HUES64 (cell line): Measurements from ENCODE around the gene SGTA.

Source experiments
- H3K27ac ChIP-seq: 2 replicates; pipeline ENCODE4 v1.7.0; 2013; ENCODE audit warnings: low read depth, low read length, inconsistent platforms
- H3K27me3 ChIP-seq: 2 replicates; pipeline ENCODE4 v1.6.1; 2013; ENCODE audit warnings: mild to moderate bottlenecking, low read length; ENCODE audit not compliant: insufficient read depth
- H3K36me3 ChIP-seq: 2 replicates; pipeline ENCODE4 v1.6.1; 2013; ENCODE audit warnings: mild to moderate bottlenecking, low read length; ENCODE audit not compliant: insufficient read depth
- H3K4me1 ChIP-seq: 2 replicates; pipeline ENCODE4 v1.6.1; 2013; ENCODE audit warnings: mild to moderate bottlenecking, low read length, moderate library complexity; ENCODE audit not compliant: insufficient read depth
- H3K4me3 ChIP-seq: 2 replicates; pipeline ENCODE4 v1.5.1; 2013; ENCODE audit warnings: mild to moderate bottlenecking, low read length, moderate library complexity
- H3K9ac ChIP-seq: 2 replicates; pipeline ENCODE4 v1.6.1; 2013; ENCODE audit warnings: mild to moderate bottlenecking, low read depth, low read length
- H3K9me3 ChIP-seq: 2 replicates; pipeline ENCODE4 v1.6.1; 2013; ENCODE audit warnings: low read depth, low read length; ENCODE audit not compliant: insufficient read depth
- WGBS: fragments of 150-250, 120-280 bp; methylation state at CpG from one replicate; pipeline ENCODE4 v1.1.7; 2013; ENCODE audit warnings: missing lambda C conversion rate; 5-methylcytosine and 5-hydroxymethylcytosine counted together

The SGTA gene

DNA sequence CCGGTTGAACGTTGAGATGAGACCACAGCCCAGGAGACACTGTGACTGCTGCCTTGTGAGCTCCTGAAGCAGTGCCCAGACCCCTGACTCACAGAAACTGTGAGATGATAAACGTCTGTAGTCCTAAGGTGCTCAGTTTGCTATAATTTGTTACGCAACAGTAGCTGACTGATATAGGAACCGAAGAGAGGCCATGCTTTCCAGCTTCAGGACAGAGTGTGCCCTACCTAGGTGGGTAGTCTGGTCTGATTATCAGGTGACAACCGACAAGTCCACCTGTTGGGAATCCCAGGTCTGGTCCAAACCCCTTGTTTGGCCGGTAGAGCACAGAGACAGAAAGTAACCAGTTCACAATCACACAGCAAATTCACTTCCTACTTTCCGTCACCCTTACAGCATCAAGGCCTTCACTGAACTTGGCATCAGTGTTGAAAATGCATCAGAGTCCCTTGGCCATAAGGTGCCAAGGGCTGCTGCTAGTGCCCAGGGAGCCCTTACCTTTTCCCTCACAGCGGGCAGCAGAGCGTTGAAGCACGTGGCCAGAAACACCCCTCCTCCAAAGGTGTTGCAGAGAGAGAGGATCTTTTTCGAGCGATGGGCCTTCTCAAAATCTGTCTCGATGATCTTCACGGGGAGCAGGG lies 46.4 kb downstream of the SGTA start:
- 0 out of 2 replicates have a peak, but pooled peaks cover 4% of the 10 kb centered on the region for H3K27me3 ChIP-seq
- H3K9ac ChIP-seq: no peak overlapping the region
- peaks cover 32% of the 10 kb centered on the region for H3K36me3 ChIP-seq
- no peaks in the 10 kb centered on the region for H3K4me1 ChIP-seq
- 0 out of 2 replicates have a peak, but pooled peaks cover 6% of the 10 kb centered on the region for H3K9me3 ChIP-seq
- no peak overlapping the region for H3K4me3 ChIP-seq
- H3K27ac ChIP-seq: no peak overlapping the region
- WGBS: 94% methylated on average over 15 of the region's 15 CpGs

DNA sequence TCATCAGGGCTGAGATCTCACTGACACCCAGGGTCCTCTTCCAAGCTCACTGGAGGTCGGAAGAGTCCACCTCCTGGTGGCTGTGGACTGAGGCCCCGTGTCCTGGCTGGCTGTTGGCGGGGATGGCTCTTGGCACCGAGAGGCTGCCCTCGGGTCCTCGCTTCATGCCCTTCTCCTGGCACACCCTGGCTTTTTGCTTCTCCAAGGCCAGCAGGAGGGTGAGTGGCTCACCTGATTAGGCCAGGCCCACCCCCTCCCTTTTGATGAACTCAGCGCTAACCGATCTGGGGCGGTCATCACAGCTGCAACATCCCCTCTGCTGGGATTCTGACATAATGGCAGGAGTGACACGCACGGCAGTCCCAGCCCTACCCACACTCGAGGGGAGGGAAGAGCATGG lies 47.7 kb downstream of the SGTA start:
- 96% methylated on average over 12 of the region's 12 CpGs for WGBS
- no peaks in the 10 kb centered on the region for H3K4me1 ChIP-seq
- peaks cover 32% of the 10 kb centered on the region for H3K36me3 ChIP-seq
- H3K27me3 ChIP-seq: no peaks in the 10 kb centered on the region
- H3K9ac ChIP-seq: no peak overlapping the region
- H3K27ac ChIP-seq: no peak overlapping the region
- no peak overlapping the region for H3K4me3 ChIP-seq
- 0 out of 2 replicates have a peak, but pooled peaks cover 6% of the 10 kb centered on the region for H3K9me3 ChIP-seq

DNA sequence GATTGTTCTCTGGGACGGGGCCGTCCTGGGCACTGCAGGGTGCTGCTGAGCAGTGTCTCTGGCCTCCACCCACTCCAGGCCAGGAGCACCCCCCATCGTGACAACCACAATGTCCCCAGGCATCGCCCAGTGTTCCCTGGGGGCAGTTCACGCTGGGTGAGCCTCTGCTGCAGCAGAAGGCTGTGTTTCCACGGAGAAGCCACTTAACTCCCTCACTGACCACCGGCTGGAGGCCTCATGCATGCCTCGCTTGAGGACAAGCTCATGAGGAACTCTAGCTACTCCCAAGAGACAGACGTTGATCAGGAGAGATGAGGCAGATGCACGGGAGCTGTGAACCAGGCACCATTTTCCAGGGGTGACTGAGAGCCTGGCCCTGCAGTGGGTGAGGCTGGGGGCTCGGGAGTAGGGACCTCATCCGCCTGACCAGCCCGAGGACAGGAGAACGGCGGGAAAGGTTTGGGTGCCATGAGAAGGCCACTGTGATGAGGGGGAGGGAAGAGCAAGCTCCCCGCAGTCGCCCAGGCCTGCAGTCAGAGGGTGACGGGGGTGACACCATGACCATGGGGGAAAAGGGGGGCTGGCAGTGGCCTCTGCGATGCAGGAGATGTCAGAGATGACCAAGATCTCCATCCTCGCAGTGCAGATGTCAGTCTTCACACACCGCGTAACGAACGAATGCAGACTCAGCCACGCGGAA lies 48.3 kb downstream of the SGTA start:
- Histone ChIP-seq H3K27me3 (no peaks in the 10 kb centered on the region), H3K36me3 (peaks cover 32% of the 10 kb centered on the region), H3K4me3 (no peak overlapping the region), H3K4me1 (no peaks in the 10 kb centered on the region), H3K27ac (no peak overlapping the region), H3K9ac (no peak overlapping the region), H3K9me3 (0 out of 2 replicates have a peak, but pooled peaks cover 6% of the 10 kb centered on the region)
- WGBS: 94% methylated on average over 26 of the region's 26 CpGs

DNA sequence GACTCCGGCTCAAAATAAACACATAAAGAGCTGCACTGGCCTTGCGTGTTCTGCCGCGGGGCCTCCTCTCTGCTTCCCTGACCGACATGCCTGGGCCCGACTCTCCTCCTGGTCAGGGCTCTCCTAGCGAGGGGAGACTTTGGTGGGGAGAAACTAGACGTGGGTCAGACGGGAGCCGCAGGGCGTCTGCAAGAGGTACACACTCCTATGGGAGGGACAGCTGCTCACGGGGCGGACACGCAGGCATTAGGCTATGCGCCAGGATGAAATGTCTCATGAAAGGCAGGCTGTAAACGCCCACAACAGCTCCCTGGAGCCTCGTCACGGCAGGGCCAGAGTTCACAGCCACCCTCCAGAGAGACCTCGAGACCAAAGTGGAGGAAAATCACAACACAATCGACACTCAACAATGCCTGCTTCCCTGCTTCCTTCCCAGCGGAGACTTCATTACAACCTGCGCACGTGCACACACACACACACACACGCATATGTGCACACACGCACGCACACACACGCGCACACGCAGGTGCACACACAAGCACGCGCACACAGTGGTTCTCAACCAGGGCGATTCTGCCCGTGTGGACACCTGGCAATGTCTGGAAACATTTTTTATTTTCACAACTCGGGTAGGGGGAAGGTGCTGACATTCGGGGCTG lies 49.0 kb downstream of the SGTA start:
- H3K4me1 ChIP-seq: no peaks in the 10 kb centered on the region
- H3K9me3 ChIP-seq: 0 out of 2 replicates have a peak, but pooled peaks cover 6% of the 10 kb centered on the region
- 95% methylated on average over 35 of the region's 35 CpGs for WGBS

DNA sequence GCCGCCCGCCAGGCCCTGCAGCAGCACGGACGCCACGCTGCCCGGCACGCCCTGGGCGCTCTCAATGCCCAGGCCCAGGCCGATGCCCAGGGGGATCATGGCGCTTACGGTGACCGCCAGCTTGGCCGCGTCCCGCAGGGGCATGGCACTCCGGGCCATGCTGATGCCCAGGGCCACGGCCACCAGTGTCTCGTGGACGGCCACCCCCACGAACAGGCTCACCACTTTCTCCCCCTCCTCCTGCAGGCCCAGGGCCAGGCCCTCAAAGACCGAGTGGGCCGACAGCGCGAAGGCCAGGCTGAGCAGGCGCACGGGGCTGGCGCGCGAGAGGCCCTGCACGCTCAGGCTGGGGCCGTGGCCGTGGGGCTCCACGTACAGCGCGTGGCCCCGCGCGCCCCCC lies 50.2 kb downstream of the SGTA start:
- Histone ChIP-seq H3K4me3 (no peak overlapping the region), H3K9me3 (0 out of 2 replicates have a peak, but pooled peaks cover 6% of the 10 kb centered on the region), H3K36me3 (peaks cover 32% of the 10 kb centered on the region), H3K27ac (no peak overlapping the region), H3K4me1 (no peaks in the 10 kb centered on the region), H3K27me3 (no peaks in the 10 kb centered on the region), H3K9ac (no peak overlapping the region)
- 97% methylated on average over 38 of the region's 38 CpGs for WGBS

More for the DNA sequence above, 49.0 kb downstream of the SGTA start:
- no peaks in the 10 kb centered on the region for H3K27me3 ChIP-seq
- peaks cover 32% of the 10 kb centered on the region for H3K36me3 ChIP-seq
- no peak overlapping the region for H3K4me3 ChIP-seq
- no peak overlapping the region for H3K9ac ChIP-seq
- H3K27ac ChIP-seq: no peak overlapping the region

DNA sequence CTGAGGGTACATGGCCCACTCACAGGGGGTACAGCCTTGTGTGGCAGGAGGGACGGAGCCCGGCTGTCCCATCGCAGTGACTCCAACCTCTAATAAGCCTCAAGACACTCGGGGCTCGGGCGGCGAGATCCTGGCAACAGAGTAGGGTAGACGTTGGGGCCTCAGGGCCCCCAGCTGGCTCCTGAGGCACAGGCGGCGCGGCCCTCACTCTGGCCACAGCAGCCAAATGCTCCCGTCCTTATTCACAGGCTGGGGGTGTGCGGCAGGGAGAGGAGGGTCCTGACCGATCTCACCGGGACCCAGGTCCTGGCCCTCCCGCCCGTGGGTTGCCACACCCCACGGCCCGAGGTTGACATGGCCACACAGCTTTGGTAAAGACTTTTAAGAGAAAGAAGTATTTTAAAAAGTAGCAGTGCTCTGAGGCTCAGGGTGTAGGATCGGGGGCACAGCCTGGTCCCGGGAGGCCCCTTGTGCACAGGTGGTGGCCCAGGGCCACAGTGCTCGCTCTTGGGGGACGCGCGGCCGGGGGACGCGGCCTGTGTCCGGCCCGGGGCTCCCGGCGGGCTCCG lies 50.8 kb downstream of the SGTA start:
- H3K4me3 ChIP-seq: no peak overlapping the region
- H3K27ac ChIP-seq: no peak overlapping the region
- 0 out of 2 replicates have a peak, but pooled peaks cover under 1% of the 10 kb centered on the region for H3K27me3 ChIP-seq
- H3K9me3 ChIP-seq: 0 out of 2 replicates have a peak, but pooled peaks cover 6% of the 10 kb centered on the region
- no peak overlapping the region for H3K9ac ChIP-seq
- H3K36me3 ChIP-seq: peaks cover 31% of the 10 kb centered on the region
- 96% methylated on average over 33 of the region's 33 CpGs for WGBS
- H3K4me1 ChIP-seq: no peaks in the 10 kb centered on the region

DNA sequence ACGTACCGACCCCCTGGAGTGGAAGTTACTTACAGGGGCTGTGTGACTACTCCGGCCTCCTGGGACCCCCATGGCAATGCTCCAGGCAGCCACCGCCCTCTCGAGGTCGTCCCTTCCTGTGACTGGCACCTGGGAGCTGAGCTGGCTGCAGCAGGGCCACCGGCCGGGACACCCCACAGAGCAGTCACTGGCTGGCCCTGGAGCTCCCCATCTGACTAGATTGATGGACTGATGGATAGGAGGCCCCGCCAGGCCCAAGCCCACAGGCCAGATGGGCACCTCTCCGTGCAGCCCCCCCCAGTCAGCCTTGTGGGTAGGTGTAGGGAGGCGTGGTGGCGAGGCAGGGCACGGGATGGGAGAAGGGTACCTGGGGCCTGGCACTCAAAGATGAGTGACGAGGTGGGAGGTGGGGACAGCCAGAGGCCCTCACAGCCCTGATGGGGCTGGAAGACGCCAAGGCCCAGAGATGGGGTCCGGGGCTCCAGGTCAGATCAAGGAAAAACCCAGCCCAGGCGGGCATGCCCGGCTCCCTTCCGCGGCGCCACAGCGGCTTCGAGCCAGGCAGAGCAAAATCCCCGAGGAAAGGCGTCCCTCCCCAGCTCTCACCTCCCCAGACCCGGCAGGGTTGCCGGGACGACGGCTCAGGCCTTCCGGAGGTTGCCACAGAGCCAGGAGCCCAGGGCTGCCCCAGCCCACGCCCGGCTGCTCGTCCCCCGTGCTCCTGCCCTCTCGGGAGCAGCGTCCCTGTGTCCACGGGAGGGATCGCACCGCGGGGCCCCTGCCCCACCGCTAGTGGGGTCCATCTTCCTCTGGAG lies 51.7 kb downstream of the SGTA start:
- Histone ChIP-seq H3K27me3 (peaks cover 3% of the 10 kb centered on the region; the same call in 1 of the 2 replicates), H3K9ac (no peak overlapping the region), H3K9me3 (0 out of 2 replicates have a peak, but pooled peaks cover under 1% of the 10 kb centered on the region), H3K4me1 (no peaks in the 10 kb centered on the region), H3K36me3 (peaks cover 23% of the 10 kb centered on the region), H3K4me3 (no peak overlapping the region), H3K27ac (no peak overlapping the region)
- 93% methylated on average over 41 of the region's 41 CpGs for WGBS

DNA sequence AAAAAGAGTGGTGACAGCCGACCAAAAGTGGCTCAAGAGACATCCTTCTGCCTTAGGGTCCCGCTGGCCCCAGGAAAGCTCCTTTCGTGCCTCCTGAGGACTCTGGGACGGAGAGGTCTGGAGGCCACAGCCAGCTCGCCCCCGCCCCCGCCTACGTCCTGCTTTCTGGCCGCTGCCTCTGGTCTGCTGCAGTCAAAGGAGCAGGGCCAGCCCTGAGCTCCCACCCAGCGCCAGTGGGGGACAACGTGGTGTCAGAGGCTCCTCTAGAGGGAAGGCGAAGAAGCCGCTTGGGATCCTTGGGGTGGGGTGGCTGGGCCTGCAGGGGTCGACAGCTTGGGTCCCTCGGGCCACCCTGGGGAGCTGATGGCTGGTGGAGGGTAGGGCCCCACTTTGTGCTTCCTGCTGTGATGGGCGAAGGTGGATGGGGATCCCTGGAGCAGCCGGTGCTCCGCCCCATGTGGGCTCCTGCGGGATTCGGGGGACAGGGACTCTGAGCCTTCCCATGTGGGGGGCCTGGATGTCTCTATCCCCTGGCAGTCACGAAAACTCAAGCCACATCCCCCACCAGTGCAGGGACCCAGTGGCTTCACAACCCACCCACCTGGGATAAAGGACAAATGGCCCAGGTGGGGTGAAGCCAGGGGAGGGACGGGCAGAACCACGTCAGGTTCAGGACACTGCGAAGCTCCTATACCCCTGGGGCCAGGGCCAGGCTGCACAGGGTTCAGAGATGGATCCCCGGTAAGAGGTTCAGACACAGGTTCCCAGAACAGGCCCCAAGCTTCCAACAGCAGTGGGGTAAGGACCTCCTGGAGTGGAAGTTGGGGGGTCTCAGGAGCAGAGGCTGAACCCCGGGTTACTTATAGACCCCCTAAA lies 52.9 kb downstream of the SGTA start:
- Histone ChIP-seq H3K9me3 (no peaks in the 10 kb centered on the region), H3K27ac (no peak overlapping the region)
- WGBS: 90% methylated on average over 26 of the region's 26 CpGs

DNA sequence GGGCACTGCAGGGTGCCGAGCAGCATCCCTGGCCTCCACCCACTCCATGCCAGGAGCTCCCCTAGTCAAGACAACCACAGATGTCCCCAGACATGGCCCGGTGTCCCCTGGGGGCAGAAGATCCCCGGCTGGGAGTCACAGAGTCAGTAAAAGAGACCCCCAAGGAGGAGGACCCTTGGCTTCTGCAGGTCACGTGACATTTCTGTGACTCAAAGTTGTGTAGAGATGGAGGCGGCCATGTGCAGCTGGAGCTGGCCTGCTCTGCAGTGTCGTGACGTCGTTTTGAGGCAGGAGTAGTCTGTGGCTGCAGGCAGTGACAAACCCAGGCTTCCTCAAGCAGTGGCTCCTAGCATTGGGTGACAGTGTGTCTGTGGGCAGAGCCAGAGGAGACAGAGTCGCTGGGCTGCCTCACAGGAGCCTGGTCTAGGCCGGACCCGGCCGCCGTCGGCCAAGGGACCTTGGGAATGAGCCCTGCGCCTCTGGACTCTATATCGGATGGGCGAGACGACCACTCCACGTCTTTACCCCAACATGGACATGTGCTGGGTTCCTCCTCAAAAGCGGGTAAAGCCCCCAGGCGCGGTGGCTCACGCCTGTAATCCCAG lies 54.2 kb downstream of the SGTA start:
- H3K27me3 ChIP-seq: peaks cover 3% of the 10 kb centered on the region; the same call in 1 of the 2 replicates
- no peaks in the 10 kb centered on the region for H3K4me1 ChIP-seq
- H3K9ac ChIP-seq: no peak overlapping the region
- H3K36me3 ChIP-seq: no peaks in the 10 kb centered on the region
- H3K9me3 ChIP-seq: no peaks in the 10 kb centered on the region
- no peak overlapping the region for H3K27ac ChIP-seq
- no peak overlapping the region for H3K4me3 ChIP-seq
- WGBS: 90% methylated on average over 23 of the region's 23 CpGs

More for the DNA sequence above, 52.9 kb downstream of the SGTA start:
- Histone ChIP-seq H3K4me1 (no peaks in the 10 kb centered on the region), H3K27me3 (peaks cover 3% of the 10 kb centered on the region; the same call in 1 of the 2 replicates), H3K4me3 (no peak overlapping the region), H3K36me3 (peaks cover 11% of the 10 kb centered on the region), H3K9ac (no peak overlapping the region)
